SK-N-MC (cell line): ENCODE measurements around the gene SLC22A17.

ENCODE experiments used
- EZH2 ChIP-seq: fragments of 200-600 bp; sonication (generic); IDR thresholded peaks from one replicate; pipeline ENCODE4 v1.6.1; 2017; ENCODE audit warnings: antibody characterized with exemption
- POLR2AphosphoS5 ChIP-seq: IDR thresholded peaks from 2 replicates; pipeline ENCODE4 v1.6.1; 2012; ENCODE audit warnings: mild to moderate bottlenecking, low read depth, low read length, borderline replicate concordance

DNA sequence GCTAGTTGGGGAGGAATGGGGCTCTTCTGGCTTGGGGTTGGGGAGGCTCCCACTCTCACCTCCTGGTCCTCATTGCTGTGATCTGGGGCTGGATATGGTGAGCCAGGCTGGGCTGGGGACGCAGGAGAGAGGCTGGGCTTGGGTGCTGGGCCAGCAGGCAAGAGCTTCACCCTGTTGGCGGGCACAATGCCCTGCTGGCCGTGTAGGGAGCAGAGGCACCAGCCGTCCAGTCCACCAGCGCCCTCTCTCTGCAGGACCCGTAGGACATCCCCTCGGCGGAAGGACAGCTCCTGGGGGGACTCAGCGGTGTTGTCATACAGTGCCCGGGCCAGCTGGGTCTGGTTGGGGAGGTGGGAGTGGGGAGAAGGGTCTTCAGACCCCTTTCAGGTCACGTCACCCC lies 7.8 kb upstream of the SLC22A17 start:
- TF ChIP-seq POLR2AphosphoS5 (no peak), EZH2 (no peak)
